Measurements from ENCODE around the gene ALDH18A1. TPM values are rescaled to one million over a fixed set of nuclear protein-coding genes. Genes with fewer than 3 reads are reported as not detected.
"Not testable (repeated sequence)": the region's sequence is repeated elsewhere in the genome, so short reads cannot be mapped to it uniquely, and the experiment has no call there.

The ALDH18A1 gene
- total RNA-seq, 4 donors from 2014 or later: 4.7 to 112 (median 21.7) TPM

GRCh38 chr10:95637911-95638310 lies 18.6 kb downstream of the ALDH18A1 start:
- DNase-seq: no peak
- no peak overlapping the region for H3K4me3 ChIP-seq
- no peaks in the 10 kb centered on the region for H3K9me3 ChIP-seq
- intact Hi-C loops (cut with DNase I; ENCODE audit: low total_unique reads): no loop called here
- no peaks in the 10 kb centered on the region for H3K4me1 ChIP-seq
- H3K27me3 ChIP-seq: no peaks in the 10 kb centered on the region
- no peaks in the 10 kb centered on the region for H3K36me3 ChIP-seq
- no peak overlapping the region for H3K27ac ChIP-seq
- TF ChIP-seq POLR2A (IDR thresholded peaks at IDR 0.05) (no peak), CTCF (IDR thresholded peaks at IDR 0.05) (no peak)

- TF ChIP-seq POLR2A (IDR thresholded peaks at IDR 0.05) (no peak), CTCF (IDR thresholded peaks at IDR 0.05) (no peak)
- no peaks in the 10 kb centered on the region for H3K4me1 ChIP-seq
- H3K27ac ChIP-seq: no peak overlapping the region
- H3K9me3 ChIP-seq: no peaks in the 10 kb centered on the region
- no peak for DNase-seq
- intact Hi-C loops (cut with DNase I; ENCODE audit: low total_unique reads): no loop called here
- no peak overlapping the region for H3K4me3 ChIP-seq
- no peaks in the 10 kb centered on the region for H3K27me3 ChIP-seq
- H3K36me3 ChIP-seq: no peaks in the 10 kb centered on the region
Observed at GRCh38 chr10:95637140-95637539, 19.4 kb downstream of the ALDH18A1 start.

GRCh38 chr10:95635319-95635733 lies 21.2 kb downstream of the ALDH18A1 start:
- H3K9me3 ChIP-seq: no peaks in the 10 kb centered on the region
- no peaks in the 10 kb centered on the region for H3K36me3 ChIP-seq
- DNase-seq: no peak
- TF ChIP-seq POLR2A (IDR thresholded peaks at IDR 0.05) (no peak), CTCF (IDR thresholded peaks at IDR 0.05) (no peak)
- no peak overlapping the region for H3K27ac ChIP-seq
- no peak overlapping the region for H3K4me3 ChIP-seq
- H3K27me3 ChIP-seq: no peaks in the 10 kb centered on the region
- intact Hi-C loops (cut with DNase I; ENCODE audit: low total_unique reads): no loop called here
- no peaks in the 10 kb centered on the region for H3K4me1 ChIP-seq

GRCh38 chr10:95628786-95629185 lies 27.7 kb downstream of the ALDH18A1 start:
- no peaks in the 10 kb centered on the region for H3K9me3 ChIP-seq
- no peak overlapping the region for H3K27ac ChIP-seq
- no peak for DNase-seq
- intact Hi-C loops (cut with DNase I; ENCODE audit: low total_unique reads): no loop called here
- no peaks in the 10 kb centered on the region for H3K36me3 ChIP-seq
- no peaks in the 10 kb centered on the region for H3K27me3 ChIP-seq
- no peaks in the 10 kb centered on the region for H3K4me1 ChIP-seq
- TF ChIP-seq CTCF (IDR thresholded peaks at IDR 0.05) (no peak), POLR2A (IDR thresholded peaks at IDR 0.05) (no peak)
- H3K4me3 ChIP-seq: no peak overlapping the region

- no peak overlapping the region for H3K27ac ChIP-seq
- H3K36me3 ChIP-seq: no peaks in the 10 kb centered on the region
- TF ChIP-seq POLR2A (IDR thresholded peaks at IDR 0.05): no peak
- no peak for TF ChIP-seq CTCF (IDR thresholded peaks at IDR 0.05)
- no peaks in the 10 kb centered on the region for H3K9me3 ChIP-seq
- no peaks in the 10 kb centered on the region for H3K4me1 ChIP-seq
- intact Hi-C loops (cut with DNase I; ENCODE audit: low total_unique reads): no loop called here
- H3K4me3 ChIP-seq: no peak overlapping the region
- DNase-seq: no peak
- no peaks in the 10 kb centered on the region for H3K27me3 ChIP-seq
Observed at GRCh38 chr10:95626500-95626899, 30.0 kb downstream of the ALDH18A1 start.

- intact Hi-C loops (cut with DNase I; ENCODE audit: low total_unique reads); H3K9me3 ChIP-seq; DNase-seq; H3K27ac ChIP-seq; H3K36me3 ChIP-seq; H3K4me3 ChIP-seq; H3K4me1 ChIP-seq; H3K27me3 ChIP-seq: not testable (repeated sequence)
Observed at GRCh38 chr10:95620415-95620814, 36.1 kb downstream of the ALDH18A1 start.
